K562 (cell line): Measurements from ENCODE around the gene FBRS. TPM values are rescaled to one million over a fixed set of nuclear protein-coding genes. Genes with fewer than 3 reads are reported as not detected.

Source experiments
- DNMT1 ChIP-seq: fragments of 450-650 bp; IDR thresholded peaks from 2 replicates; pipeline ENCODE4 v1.6.1; 2016; ENCODE audit warnings: antibody characterized with exemption, mild to moderate bottlenecking
- EP400 ChIP-seq: fragments of 450-650 bp; IDR thresholded peaks from 2 replicates; pipeline ENCODE4 v1.6.1; 2017; ENCODE audit warnings: antibody characterized with exemption, mild to moderate bottlenecking, moderate library complexity
- HNRNPK ChIP-seq: fragments of 200-400 bp; formaldehyde crosslinking; IDR thresholded peaks from one replicate; pipeline ENCODE4 v1.6.1; 2018; ENCODE audit warnings: mild to moderate bottlenecking, low read depth, low read length; ENCODE audit not compliant: poor library complexity, severe bottlenecking
- IRF2 ChIP-seq: sonication (generic); formaldehyde crosslinking; IDR thresholded peaks from 2 replicates; pipeline ENCODE4 v1.8.1; 2022; ENCODE audit warnings: mild to moderate bottlenecking, missing genetic modification reagents
- NFRKB ChIP-seq: fragments of 450-650 bp; IDR thresholded peaks from 2 replicates; pipeline ENCODE4 v1.6.1; 2016; ENCODE audit warnings: low read depth
- NR2C2 ChIP-seq, 2 experiments: fragments of 200-800 bp in 1 of 2; sonication (Bioruptor generic) in 1 of 2; sonication (generic) in 1 of 2; formaldehyde crosslinking in 1 of 2; IDR thresholded peaks; 2 replicates each; pipeline versions ENCODE4 v1.6.1 to v1.8.0; 2016 to 2022; ENCODE audit warnings: mild to moderate bottlenecking in 1 of 2, missing compliant biosample characterization in 1 of 2, missing genetic modification characterization in 1 of 2, missing genetic modification reagents in 1 of 2
- POLR2G ChIP-seq: fragments of 200-400 bp; formaldehyde crosslinking; IDR thresholded peaks from 2 replicates; pipeline ENCODE4 v1.6.1; 2017; ENCODE audit warnings: low read depth, mild to moderate bottlenecking, antibody characterized with exemption, low read length, moderate library complexity
- SAFB2 ChIP-seq: fragments of 200-400 bp; formaldehyde crosslinking; IDR thresholded peaks from 2 replicates; pipeline ENCODE4 v1.6.1; 2018; ENCODE audit warnings: borderline replicate concordance, low read length, low read depth, moderate library complexity; ENCODE audit not compliant: severe bottlenecking
- ZBTB1 ChIP-seq: sonication (generic); formaldehyde crosslinking; IDR thresholded peaks from 2 replicates; pipeline ENCODE4 v1.8.1; 2023; ENCODE audit warnings: missing genetic modification reagents, low read depth, mild to moderate bottlenecking, borderline replicate concordance
- ZC3H11A ChIP-seq: IDR thresholded peaks from 2 replicates; pipeline ENCODE4 v1.6.1; 2012; ENCODE audit warnings: low read depth, low read length, improper control_type of control experiment
- ZNF57 ChIP-seq: fragments of 450-650 bp; formaldehyde crosslinking; IDR thresholded peaks from 2 replicates; pipeline ENCODE4 v1.4.0; 2020; ENCODE audit warnings: mild to moderate bottlenecking, moderate library complexity
- ZNF695 ChIP-seq: fragments of 450-650 bp; formaldehyde crosslinking; IDR thresholded peaks from 2 replicates; pipeline ENCODE4 v1.4.0; 2020; ENCODE audit warnings: mild to moderate bottlenecking, moderate library complexity
- ZNF764 ChIP-seq: fragments of 250-450 bp; sonication (Bioruptor Pico); IDR thresholded peaks from 2 replicates; pipeline ENCODE4 v1.4.0; 2020; ENCODE audit warnings: low read depth, mild to moderate bottlenecking, moderate library complexity
- ZNF785 ChIP-seq: fragments of 250-450 bp; sonication (Bioruptor Pico); IDR thresholded peaks from 2 replicates; pipeline ENCODE4 v1.4.0; 2020; ENCODE audit warnings: mild to moderate bottlenecking
- ZNF830 ChIP-seq: fragments of 250-450 bp; sonication (Bioruptor Pico); IDR thresholded peaks from 2 replicates; pipeline ENCODE4 v1.5.0; 2021; ENCODE audit warnings: mild to moderate bottlenecking
- polyA plus RNA-seq, 8 experiments: library from polyadenylated mRNA; depleted of rRNA in 4 of 8; stranded (reverse) in 5 of 8; unstranded in 3 of 8; fragments of >200 nt; fragmentation: Nextera tagmentation in 2 of 8; fragmentation: Illumina TruSeq in 1 of 8; extraction: Ambion mirVana in 2 of 8; extraction: Trizol in 1 of 8; gene quantifications; 2 replicates each; pipeline versions ENCODE4 v1.2.1 to v1.2.3, GENCODE V29; 2011 to 2014; ENCODE audit warnings: inconsistent platforms in 1 of 8, missing spikeins in 1 of 8
- total RNA-seq, 7 experiments: library from RNA; depleted of rRNA in 6 of 7; stranded (reverse); fragments of >200 nt in 6 of 7; fragmentation: Illumina TruSeq in 2 of 7; extraction: Trizol in 2 of 7; gene quantifications; 2 replicates each; pipeline versions ENCODE4 v1.2.1 to v1.2.3, GENCODE V29; 2011 to 2021; ENCODE audit warnings: low replicate concordance in 1 of 7
- TF ChIP-seq, protein P1 (sequence below): fragments of 450-650 bp; IDR thresholded peaks from 2 replicates; pipeline ENCODE4 v1.6.1; 2018; ENCODE audit not compliant: partially characterized antibody
- TF ChIP-seq, protein P2 (sequence below): fragments of 250-450 bp; sonication (Bioruptor Pico); IDR thresholded peaks from 2 replicates; pipeline ENCODE4 v1.4.0; 2020; ENCODE audit warnings: mild to moderate bottlenecking, moderate library complexity, borderline replicate concordance
- TF ChIP-seq, protein P3 (sequence below): fragments of 450-650 bp; IDR thresholded peaks from 2 replicates; pipeline ENCODE4 v1.6.1; 2016
- TF ChIP-seq, protein P4 (sequence below): IDR thresholded peaks from 2 replicates; pipeline ENCODE4 v1.6.1; 2011; ENCODE audit not compliant: insufficient read length; ENCODE audit errors: extremely low read depth

Gene FBRS
- total and polyA plus RNA-seq, 9 of the 15 experiments (the other 6 are each of a cell fraction or from before 2014, with no cell fraction given), result 0.32 to 59.5 (median 13.1) TPM

DNA sequence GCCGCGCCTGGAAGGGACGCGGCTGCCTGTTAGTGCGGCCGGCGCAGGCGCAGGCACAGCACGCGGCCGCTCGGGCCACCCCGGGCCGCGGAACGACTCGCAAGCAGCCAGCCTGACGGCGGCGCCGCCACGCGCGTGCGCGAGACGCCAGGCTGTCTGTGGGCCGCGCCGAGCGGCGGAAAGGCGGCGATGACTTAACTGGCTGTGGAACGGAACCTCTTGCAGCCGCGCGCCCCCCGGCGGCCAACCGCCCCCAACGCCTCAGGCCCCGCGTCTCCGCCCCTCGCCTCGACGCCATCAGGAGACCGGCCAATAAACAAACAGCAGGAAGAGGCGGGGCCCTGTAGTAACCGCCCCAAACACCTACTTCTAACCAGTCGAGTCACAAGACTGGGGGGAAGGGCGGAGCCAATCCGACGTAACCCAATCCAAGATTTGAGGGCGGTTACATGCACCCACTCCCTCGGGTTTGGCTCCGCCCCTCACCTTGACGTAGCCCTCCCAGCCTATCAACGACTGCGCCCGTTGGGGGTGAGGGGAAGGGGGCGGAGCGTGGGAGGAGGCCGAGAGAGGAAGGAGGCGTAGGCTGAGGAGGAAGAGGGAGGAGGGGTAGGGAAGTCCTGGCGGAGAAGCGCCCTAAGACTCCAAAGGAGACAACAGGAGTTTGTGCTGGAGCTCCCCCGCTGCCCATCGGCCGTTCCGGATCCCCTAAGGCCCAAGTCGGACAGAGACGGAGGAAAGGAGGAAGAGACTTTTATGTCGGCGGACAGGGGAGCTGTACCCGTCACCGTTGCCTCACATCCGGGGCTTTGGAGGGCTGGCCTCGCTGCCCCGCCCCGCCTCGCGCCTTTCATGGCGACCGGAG is at the start of gene FBRS (continued):
- no peak for TF ChIP-seq ZNF785 (CRISPR knock-in tag)
- TF ChIP-seq SAFB2, result no peak
- no peak for TF ChIP-seq HNRNPK
- TF ChIP-seq NR2C2 (CRISPR knock-in tag; IDR thresholded peaks at IDR 0.05), result no peak
- peak; percentile 69; the same call in 1 of the 2 replicates for TF ChIP-seq NR2C2 (tag; IDR thresholded peaks at IDR 0.05)
- TF ChIP-seq ZNF695 (CRISPR knock-in tag), result no peak
- TF ChIP-seq, protein P1, sequence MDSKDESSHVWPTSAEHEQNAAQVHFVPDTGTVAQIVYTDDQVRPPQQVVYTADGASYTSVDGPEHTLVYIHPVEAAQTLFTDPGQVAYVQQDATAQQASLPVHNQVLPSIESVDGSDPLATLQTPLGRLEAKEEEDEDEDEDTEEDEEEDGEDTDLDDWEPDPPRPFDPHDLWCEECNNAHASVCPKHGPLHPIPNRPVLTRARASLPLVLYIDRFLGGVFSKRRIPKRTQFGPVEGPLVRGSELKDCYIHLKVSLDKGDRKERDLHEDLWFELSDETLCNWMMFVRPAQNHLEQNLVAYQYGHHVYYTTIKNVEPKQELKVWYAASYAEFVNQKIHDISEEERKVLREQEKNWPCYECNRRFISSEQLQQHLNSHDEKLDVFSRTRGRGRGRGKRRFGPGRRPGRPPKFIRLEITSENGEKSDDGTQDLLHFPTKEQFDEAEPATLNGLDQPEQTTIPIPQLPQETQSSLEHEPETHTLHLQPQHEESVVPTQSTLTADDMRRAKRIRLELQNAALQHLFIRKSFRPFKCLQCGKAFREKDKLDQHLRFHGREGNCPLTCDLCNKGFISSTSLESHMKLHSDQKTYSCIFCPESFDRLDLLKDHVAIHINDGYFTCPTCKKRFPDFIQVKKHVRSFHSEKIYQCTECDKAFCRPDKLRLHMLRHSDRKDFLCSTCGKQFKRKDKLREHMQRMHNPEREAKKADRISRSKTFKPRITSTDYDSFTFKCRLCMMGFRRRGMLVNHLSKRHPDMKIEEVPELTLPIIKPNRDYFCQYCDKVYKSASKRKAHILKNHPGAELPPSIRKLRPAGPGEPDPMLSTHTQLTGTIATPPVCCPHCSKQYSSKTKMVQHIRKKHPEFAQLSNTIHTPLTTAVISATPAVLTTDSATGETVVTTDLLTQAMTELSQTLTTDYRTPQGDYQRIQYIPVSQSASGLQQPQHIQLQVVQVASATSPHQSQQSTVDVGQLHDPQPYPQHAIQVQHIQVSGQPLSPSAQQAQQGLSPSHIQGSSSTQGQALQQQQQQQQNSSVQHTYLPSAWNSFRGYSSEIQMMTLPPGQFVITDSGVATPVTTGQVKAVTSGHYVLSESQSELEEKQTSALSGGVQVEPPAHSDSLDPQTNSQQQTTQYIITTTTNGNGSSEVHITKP, result no peak
- TF ChIP-seq NFRKB, result no peak
- no peak for TF ChIP-seq ZNF57 (CRISPR knock-in tag)
- TF ChIP-seq, protein P2, sequence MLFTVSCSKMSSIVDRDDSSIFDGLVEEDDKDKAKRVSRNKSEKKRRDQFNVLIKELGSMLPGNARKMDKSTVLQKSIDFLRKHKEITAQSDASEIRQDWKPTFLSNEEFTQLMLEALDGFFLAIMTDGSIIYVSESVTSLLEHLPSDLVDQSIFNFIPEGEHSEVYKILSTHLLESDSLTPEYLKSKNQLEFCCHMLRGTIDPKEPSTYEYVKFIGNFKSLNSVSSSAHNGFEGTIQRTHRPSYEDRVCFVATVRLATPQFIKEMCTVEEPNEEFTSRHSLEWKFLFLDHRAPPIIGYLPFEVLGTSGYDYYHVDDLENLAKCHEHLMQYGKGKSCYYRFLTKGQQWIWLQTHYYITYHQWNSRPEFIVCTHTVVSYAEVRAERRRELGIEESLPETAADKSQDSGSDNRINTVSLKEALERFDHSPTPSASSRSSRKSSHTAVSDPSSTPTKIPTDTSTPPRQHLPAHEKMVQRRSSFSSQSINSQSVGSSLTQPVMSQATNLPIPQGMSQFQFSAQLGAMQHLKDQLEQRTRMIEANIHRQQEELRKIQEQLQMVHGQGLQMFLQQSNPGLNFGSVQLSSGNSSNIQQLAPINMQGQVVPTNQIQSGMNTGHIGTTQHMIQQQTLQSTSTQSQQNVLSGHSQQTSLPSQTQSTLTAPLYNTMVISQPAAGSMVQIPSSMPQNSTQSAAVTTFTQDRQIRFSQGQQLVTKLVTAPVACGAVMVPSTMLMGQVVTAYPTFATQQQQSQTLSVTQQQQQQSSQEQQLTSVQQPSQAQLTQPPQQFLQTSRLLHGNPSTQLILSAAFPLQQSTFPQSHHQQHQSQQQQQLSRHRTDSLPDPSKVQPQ (CRISPR knock-in tag), result no peak
- peak; percentile 63; the same call in 1 of the 2 replicates for TF ChIP-seq DNMT1
- TF ChIP-seq ZNF764 (CRISPR knock-in tag), result no peak
- TF ChIP-seq, protein P3, sequence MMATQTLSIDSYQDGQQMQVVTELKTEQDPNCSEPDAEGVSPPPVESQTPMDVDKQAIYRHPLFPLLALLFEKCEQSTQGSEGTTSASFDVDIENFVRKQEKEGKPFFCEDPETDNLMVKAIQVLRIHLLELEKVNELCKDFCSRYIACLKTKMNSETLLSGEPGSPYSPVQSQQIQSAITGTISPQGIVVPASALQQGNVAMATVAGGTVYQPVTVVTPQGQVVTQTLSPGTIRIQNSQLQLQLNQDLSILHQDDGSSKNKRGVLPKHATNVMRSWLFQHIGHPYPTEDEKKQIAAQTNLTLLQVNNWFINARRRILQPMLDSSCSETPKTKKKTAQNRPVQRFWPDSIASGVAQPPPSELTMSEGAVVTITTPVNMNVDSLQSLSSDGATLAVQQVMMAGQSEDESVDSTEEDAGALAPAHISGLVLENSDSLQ, result peak; percentile 86
- no peak for TF ChIP-seq ZBTB1
- 0 out of 2 replicates have a peak, but pooled peaks have one; percentile 60 for TF ChIP-seq ZNF830
- TF ChIP-seq EP400, result peak; percentile 90
- TF ChIP-seq, protein P4, sequence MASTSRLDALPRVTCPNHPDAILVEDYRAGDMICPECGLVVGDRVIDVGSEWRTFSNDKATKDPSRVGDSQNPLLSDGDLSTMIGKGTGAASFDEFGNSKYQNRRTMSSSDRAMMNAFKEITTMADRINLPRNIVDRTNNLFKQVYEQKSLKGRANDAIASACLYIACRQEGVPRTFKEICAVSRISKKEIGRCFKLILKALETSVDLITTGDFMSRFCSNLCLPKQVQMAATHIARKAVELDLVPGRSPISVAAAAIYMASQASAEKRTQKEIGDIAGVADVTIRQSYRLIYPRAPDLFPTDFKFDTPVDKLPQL, result no peak
- peak; percentile 82 for TF ChIP-seq POLR2G
- TF ChIP-seq IRF2, result no peak
- TF ChIP-seq ZC3H11A, result no peak
